ENCODE measurements around the gene EXOC1L. TPM values are rescaled to one million over a fixed set of nuclear protein-coding genes. Genes with fewer than 3 reads are reported as not detected.

Gene EXOC1L
- total RNA-seq, 2 donors from 2014 or later, result not detected

DNA sequence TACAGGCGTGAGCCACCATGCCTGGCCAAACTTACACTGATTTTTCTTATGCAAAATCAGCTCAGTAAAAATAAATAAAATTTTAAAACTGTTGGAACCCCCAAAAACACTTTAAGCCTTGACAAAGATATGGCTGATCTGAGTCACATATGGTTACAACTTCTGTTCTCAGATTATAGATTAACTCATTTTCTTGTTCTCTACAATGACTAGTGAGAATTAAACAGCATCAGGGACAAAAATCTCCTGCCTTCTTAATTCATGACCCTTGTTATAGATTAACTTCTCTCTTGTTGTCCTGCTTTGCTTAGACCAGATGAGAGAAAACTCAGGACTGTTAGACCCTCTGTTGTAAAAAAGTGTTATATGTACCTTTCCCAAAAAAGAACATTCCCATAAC is 24.2 kb upstream of the EXOC1L start:
- Histone ChIP-seq H3K4me1 (no peaks in the 10 kb centered on the region), H3K36me3 (replicated peaks in 1 of 2; ENCODE audit: insufficient read depth in 1 of 2, low read depth in 2 of 2) (no peaks in the 10 kb centered on the region), H3K27me3 (no peaks in the 10 kb centered on the region), H3K9me3 (no peaks in the 10 kb centered on the region), H3K27ac (no peak overlapping the region), H3K4me3 (no peak overlapping the region)
- DNase-seq (no peak), ATAC-seq (no peak)
- 52 to 67% methylated on average over 1 of the region's 1 CpG for WGBS, 2 donors
- TF ChIP-seq, protein P1, sequence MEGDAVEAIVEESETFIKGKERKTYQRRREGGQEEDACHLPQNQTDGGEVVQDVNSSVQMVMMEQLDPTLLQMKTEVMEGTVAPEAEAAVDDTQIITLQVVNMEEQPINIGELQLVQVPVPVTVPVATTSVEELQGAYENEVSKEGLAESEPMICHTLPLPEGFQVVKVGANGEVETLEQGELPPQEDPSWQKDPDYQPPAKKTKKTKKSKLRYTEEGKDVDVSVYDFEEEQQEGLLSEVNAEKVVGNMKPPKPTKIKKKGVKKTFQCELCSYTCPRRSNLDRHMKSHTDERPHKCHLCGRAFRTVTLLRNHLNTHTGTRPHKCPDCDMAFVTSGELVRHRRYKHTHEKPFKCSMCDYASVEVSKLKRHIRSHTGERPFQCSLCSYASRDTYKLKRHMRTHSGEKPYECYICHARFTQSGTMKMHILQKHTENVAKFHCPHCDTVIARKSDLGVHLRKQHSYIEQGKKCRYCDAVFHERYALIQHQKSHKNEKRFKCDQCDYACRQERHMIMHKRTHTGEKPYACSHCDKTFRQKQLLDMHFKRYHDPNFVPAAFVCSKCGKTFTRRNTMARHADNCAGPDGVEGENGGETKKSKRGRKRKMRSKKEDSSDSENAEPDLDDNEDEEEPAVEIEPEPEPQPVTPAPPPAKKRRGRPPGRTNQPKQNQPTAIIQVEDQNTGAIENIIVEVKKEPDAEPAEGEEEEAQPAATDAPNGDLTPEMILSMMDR (IDR thresholded peaks at IDR 0.05), result no peak
- no peak for TF ChIP-seq POLR2A (IDR thresholded peaks at IDR 0.05)
- intact Hi-C loops (cut with DNase I), result no loop called here

DNA sequence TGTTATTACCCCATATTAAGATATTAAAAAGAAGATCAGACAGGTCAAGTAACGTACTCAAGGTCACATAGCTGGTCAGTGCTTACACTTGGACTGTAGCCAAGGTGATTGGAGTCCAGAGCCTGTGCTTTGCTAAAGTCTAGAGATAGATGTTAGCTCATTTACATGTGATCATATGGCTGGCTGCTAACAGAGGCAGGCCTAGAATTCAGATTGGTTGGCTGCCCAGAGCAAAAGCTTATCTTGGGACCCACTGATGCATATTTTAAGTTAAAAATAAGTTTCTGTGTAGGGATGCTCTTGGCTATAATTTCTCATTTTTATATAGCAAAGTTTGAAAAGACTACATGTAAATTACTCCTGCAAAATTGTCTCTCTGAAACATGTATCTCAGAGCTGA is 18.1 kb upstream of the EXOC1L start:
- no peaks in the 10 kb centered on the region for H3K9me3 ChIP-seq
- WGBS, 2 donors, result 3 to 8% methylated on average over 1 of the region's 1 CpG
- intact Hi-C loops (cut with DNase I), result no loop called here
- no peak overlapping the region for H3K4me3 ChIP-seq
- DNase-seq, result no peak
- no peaks in the 10 kb centered on the region for H3K36me3 ChIP-seq (replicated peaks in 1 of 2; ENCODE audit: insufficient read depth in 1 of 2, low read depth in 2 of 2)
- no peak overlapping the region for H3K27ac ChIP-seq
- TF ChIP-seq, protein P1 (IDR thresholded peaks at IDR 0.05), result no peak
- TF ChIP-seq POLR2A (IDR thresholded peaks at IDR 0.05), result no peak
- no peak for ATAC-seq
- no peaks in the 10 kb centered on the region for H3K4me1 ChIP-seq
- no peaks in the 10 kb centered on the region for H3K27me3 ChIP-seq

DNA sequence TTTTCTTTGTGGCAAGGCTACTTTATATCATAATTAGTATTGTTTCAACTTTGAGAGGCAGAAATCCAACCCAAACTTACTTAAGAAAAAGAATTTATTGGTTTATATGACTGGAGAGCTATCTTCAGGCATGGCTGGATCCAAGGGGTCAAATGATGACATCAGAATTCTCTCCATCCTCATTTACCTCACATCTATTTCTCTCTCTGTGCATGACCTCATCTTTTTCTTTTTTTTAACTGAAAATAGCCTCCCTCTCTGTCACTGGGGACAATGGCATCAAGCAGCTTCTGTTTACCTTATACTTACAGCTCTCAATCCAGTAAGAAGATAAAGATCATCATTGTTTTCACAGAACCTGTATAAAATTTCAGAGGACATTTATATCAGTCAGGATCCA is 12.0 kb upstream of the EXOC1L start:
- no peaks in the 10 kb centered on the region for H3K4me1 ChIP-seq
- H3K9me3 ChIP-seq, result no peaks in the 10 kb centered on the region
- no peak for TF ChIP-seq POLR2A (IDR thresholded peaks at IDR 0.05)
- TF ChIP-seq, protein P1 (IDR thresholded peaks at IDR 0.05), result no peak
- no peak for ATAC-seq
- no peak overlapping the region for H3K4me3 ChIP-seq
- H3K27me3 ChIP-seq, result no peaks in the 10 kb centered on the region
- H3K27ac ChIP-seq, result no peak overlapping the region
- intact Hi-C loops (cut with DNase I), result no loop called here
- no peaks in the 10 kb centered on the region for H3K36me3 ChIP-seq (replicated peaks in 1 of 2; ENCODE audit: insufficient read depth in 1 of 2, low read depth in 2 of 2)
- no peak for DNase-seq

DNA sequence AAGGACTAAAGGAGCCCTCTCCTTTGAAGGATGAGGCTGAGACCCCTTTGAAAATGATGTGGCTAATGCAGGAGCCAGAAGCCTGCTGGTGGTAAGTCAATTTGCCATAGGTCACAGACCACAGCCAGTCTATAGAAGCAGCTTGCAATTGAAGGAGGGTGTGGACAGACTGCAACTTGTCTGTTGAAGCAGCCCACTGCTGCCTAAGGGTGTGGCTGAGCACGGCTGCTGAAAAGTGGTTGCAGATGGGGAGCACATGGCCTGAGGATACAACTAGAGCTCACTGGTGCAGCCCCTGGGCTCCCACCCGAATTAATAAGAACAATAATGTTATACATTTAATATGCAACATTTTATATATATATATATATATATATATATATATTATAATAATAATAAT is 11.4 kb upstream of the EXOC1L start:
- H3K9me3 ChIP-seq, result no peaks in the 10 kb centered on the region
- WGBS, 2 donors, result 41 to 49% methylated on average over 2 of the region's 2 CpGs
- no peak overlapping the region for H3K27ac ChIP-seq
- ATAC-seq (no peak), DNase-seq (no peak)
- H3K4me1 ChIP-seq, result no peaks in the 10 kb centered on the region
- no peak overlapping the region for H3K4me3 ChIP-seq
- intact Hi-C loops (cut with DNase I), result no loop called here
- H3K27me3 ChIP-seq, result no peaks in the 10 kb centered on the region
- no peak for TF ChIP-seq POLR2A (IDR thresholded peaks at IDR 0.05)
- H3K36me3 ChIP-seq (replicated peaks in 1 of 2; ENCODE audit: insufficient read depth in 1 of 2, low read depth in 2 of 2), result no peaks in the 10 kb centered on the region

DNA sequence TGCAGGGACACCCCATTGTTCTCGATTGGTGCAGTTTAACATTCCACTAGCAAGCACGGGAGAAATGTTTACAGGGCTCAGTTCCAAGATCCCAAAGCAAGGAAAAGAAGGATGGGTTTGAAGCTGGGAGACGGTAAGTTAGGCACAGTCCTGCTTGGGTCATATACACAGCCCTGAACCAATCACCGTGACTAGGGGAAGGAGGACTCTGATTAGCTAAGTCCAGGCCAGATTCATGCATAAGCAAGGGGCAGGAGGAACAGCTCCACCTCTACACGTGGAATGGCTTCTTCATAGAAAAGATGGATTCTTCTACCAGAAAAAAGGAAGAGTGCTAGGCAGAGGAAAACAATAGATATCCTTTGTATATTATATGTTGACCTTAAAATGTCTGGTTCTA is 11.0 kb upstream of the EXOC1L start:
- Histone ChIP-seq H3K4me1 (no peaks in the 10 kb centered on the region), H3K4me3 (no peak overlapping the region), H3K27ac (no peak overlapping the region), H3K27me3 (no peaks in the 10 kb centered on the region), H3K9me3 (no peaks in the 10 kb centered on the region), H3K36me3 (replicated peaks in 1 of 2; ENCODE audit: insufficient read depth in 1 of 2, low read depth in 2 of 2) (no peaks in the 10 kb centered on the region)
- ATAC-seq (no peak), DNase-seq (no peak)
- WGBS, 2 donors, result 40 to 46% methylated on average over 5 of the region's 5 CpGs
- intact Hi-C loops (cut with DNase I), result no loop called here
- TF ChIP-seq, protein P1 (IDR thresholded peaks at IDR 0.05), result no peak
- no peak for TF ChIP-seq POLR2A (IDR thresholded peaks at IDR 0.05)
